ENCODE results near the gene CHAF1B. TPM values are rescaled to one million over a fixed set of nuclear protein-coding genes. Genes with fewer than 3 reads are reported as not detected.

The CHAF1B gene
- total and polyA plus RNA-seq, 10 of the 15 experiments (the other 5 are each of a cell fraction or from before 2014, with no cell fraction given), result 5.9 to 31.5 (median 17.3) TPM

DNA sequence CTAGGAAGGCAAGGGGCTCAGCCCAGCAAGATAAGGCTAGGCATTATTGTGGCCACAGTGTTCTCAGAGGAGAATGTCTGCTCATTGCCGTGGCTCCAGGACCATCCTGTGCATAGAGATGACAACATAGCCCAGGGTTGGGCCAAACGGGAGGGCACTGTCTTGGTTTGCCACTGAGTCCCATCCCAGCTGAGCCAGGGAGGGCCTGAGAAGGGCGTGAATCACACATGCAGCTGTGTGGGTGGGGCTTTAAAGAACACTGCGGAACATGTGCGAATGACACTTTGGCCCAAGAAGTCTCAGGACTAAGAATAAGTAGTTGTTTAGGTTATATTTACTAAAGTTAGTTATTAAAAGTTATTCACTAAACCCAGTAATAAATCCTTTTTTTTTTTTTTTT, 18.5 kb downstream of the CHAF1B start (continued):
- TF ChIP-seq CTCF (IDR thresholded peaks at IDR 0.05 in 2 of 3, conservative IDR thresholded peaks at IDR 0.05 in 1 of 3; ENCODE audit: control insufficient read depth in 2 of 3, extremely low read depth in 1 of 3, insufficient read depth in 1 of 3, low read depth in 3 of 3, low read length in 3 of 3) (no peak), NR2C2 (IDR thresholded peaks at IDR 0.05; ENCODE audit: borderline replicate concordance, control insufficient read depth, insufficient read length, low read depth) (no peak)

DNA sequence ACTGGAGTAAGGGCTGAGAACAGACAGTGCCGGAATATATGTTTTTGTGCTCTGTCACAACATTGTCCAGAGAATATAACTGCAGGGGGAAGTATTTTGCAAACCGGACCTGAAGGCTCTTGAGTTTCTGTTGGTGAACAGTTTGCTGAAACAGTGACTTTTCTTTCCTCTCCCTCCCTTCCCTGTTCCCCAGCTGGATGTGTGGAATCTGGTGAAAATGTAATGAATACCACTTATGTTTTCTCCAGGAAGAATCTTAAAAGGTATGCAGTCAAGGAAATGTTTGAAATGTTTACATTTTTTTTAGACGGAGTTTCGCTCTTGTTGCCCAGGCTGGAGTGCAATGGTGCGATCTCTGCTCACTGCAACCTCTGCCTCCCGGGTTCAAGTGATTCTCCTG, 23.4 kb downstream of the CHAF1B start:
- in situ Hi-C loops (cut with MboI), result no loop called here

More for the DNA sequence above, 23.4 kb downstream of the CHAF1B start:
- no peak for TF ChIP-seq SPI1 (IDR thresholded peaks at IDR 0.05; ENCODE audit: borderline replicate concordance, insufficient read depth, low read depth, low read length)
- no peak for TF ChIP-seq ELK1 (IDR thresholded peaks at IDR 0.05; ENCODE audit: low read depth, low read length)
- H4K20me1 ChIP-seq (ENCODE audit: control insufficient read depth, insufficient read depth), result no peaks in the 10 kb centered on the region
- ChIA-PET SMC1A (ENCODE audit: uncharacterized antibody, unreplicated experiment) (no interaction called here), RAD21 (ENCODE audit: unreplicated experiment) (no interaction called here), CTCF (no interaction called here), POLR2A (no interaction called here)
- no peak overlapping the region for H3K4me2 ChIP-seq (ENCODE audit: control insufficient read depth, insufficient read depth)
- H3K79me2 ChIP-seq (ENCODE audit: control insufficient read depth, insufficient read depth, low read length), result no peaks in the 10 kb centered on the region
- H3K36me3 ChIP-seq (ENCODE audit: control insufficient read depth in 2 of 2, insufficient read depth in 2 of 2, low read length in 1 of 2), result peaks cover 6 to 10% of the 10 kb centered on the region in 2 experiments; a peak in 3 of 4 replicates
- DNase-seq (ENCODE audit: low read depth, low spot score), result no peak
- H3K4me1 ChIP-seq (ENCODE audit: control insufficient read depth, insufficient read depth, low read length), result no peaks in the 10 kb centered on the region
- 97% methylated on average over 6 of the region's 6 CpGs for WGBS (ENCODE audit: insufficient coverage, insufficient replicate concordance, low lambda C conversion rate, missing lambda C conversion rate)
- no TSS peak for BruUV-seq (replicated peaks)
- ATAC-seq, result no peak
- intact Hi-C loops (cut with micrococcal nuclease; ENCODE audit: unreplicated experiment), result no loop called here
- FAIRE-seq, result no peak
- H3K9ac ChIP-seq (ENCODE audit: control insufficient read depth, insufficient read depth, low read length), result no peak overlapping the region
- no peaks in the 10 kb centered on the region for H3K27me3 ChIP-seq (replicated peaks in 1 of 2; ENCODE audit: control insufficient read depth in 2 of 2, insufficient read depth in 2 of 2, low read length in 1 of 2)
- no peak overlapping the region for H2AFZ ChIP-seq (ENCODE audit: control insufficient read depth, low read depth, low read length)
- no peak overlapping the region for H3K27ac ChIP-seq (ENCODE audit: control insufficient read depth, insufficient read depth)
- no peaks in the 10 kb centered on the region for H3K9me3 ChIP-seq (replicated peaks; ENCODE audit: control insufficient read depth, insufficient read depth, low read length)
- H3K4me3 ChIP-seq, result no peak overlapping the region

All from GM12878 (cell line).